CD14-positive monocyte (primary cell): ENCODE measurements around the gene CDH9. TPM values are rescaled to one million over a fixed set of nuclear protein-coding genes. Genes with fewer than 3 reads are reported as not detected.

Experiments used
- DNase-seq, 3 donors: peaks; one replicate each; pipeline ENCODE4 v3.0.0-alpha.2; 2011 to 2022
- H2AFZ ChIP-seq: 2 replicates; pipeline ENCODE4 v1.6.0; 2012; ENCODE audit warnings: mild to moderate bottlenecking, low read depth, low read length, inconsistent platforms; ENCODE audit not compliant: insufficient read depth, poor library complexity, severe bottlenecking
- H3K27ac ChIP-seq, 2 donors: 1 replicate in 1 of 2; 2 replicates in 1 of 2; pipeline ENCODE4 v1.5.1; 2012 to 2013; ENCODE audit warnings: low read length in 2 of 2, control low read depth in 1 of 2, inconsistent platforms in 1 of 2, low read depth in 1 of 2, mild to moderate bottlenecking in 1 of 2
- H3K27me3 ChIP-seq, 2 donors: one replicate each; pipeline versions ENCODE4 v1.6.0 to v1.6.1; 2011 to 2013; ENCODE audit warnings: low read length in 2 of 2; ENCODE audit not compliant: control insufficient read depth in 2 of 2, insufficient read depth in 2 of 2
- H3K36me3 ChIP-seq, 2 donors: replicated peaks in 1 of 2; 1 replicate in 1 of 2; 2 replicates in 1 of 2; pipeline versions ENCODE4 v1.5.1 to v1.6.1; 2012 to 2013; ENCODE audit warnings: low read length in 2 of 2, control low read depth in 1 of 2, inconsistent platforms in 1 of 2, mild to moderate bottlenecking in 1 of 2; ENCODE audit not compliant: insufficient read depth in 2 of 2, control insufficient read depth in 1 of 2
- H3K4me1 ChIP-seq, 2 donors: 1 replicate in 1 of 2; 2 replicates in 1 of 2; pipeline versions ENCODE4 v1.5.1 to v1.6.1; 2012 to 2013; ENCODE audit warnings: low read length in 2 of 2, control low read depth in 1 of 2, inconsistent platforms in 1 of 2, mild to moderate bottlenecking in 1 of 2, moderate library complexity in 1 of 2; ENCODE audit not compliant: insufficient read depth in 2 of 2, control insufficient read depth in 1 of 2
- H3K4me2 ChIP-seq: replicated peaks from 2 replicates; pipeline ENCODE3; 2012; ENCODE audit warnings: low read length, moderate library complexity, mild to moderate bottlenecking; ENCODE audit not compliant: poor library complexity, severe bottlenecking; ENCODE audit errors: extremely low read depth
- H3K4me3 ChIP-seq, 3 experiments: fragments of 200-600 bp in 1 of 3; sonication (generic) in 1 of 3; replicated peaks in 1 of 3; 1 replicate in 2 of 3; 2 replicates in 1 of 3; pipeline ENCODE4 v1.5.1; 2011 to 2013; ENCODE audit warnings: low read length in 3 of 3, mild to moderate bottlenecking in 3 of 3, control low read depth in 2 of 3, low read depth in 2 of 3, inconsistent platforms in 1 of 3, moderate library complexity in 1 of 3
- H3K79me2 ChIP-seq: 2 replicates; pipeline ENCODE4 v1.6.0; 2012; ENCODE audit warnings: mild to moderate bottlenecking, control low read depth, inconsistent platforms, low read length, moderate library complexity; ENCODE audit not compliant: insufficient read depth
- H3K9ac ChIP-seq: 2 replicates; pipeline ENCODE4 v1.6.0; 2017; ENCODE audit warnings: low read length, mild to moderate bottlenecking; ENCODE audit not compliant: insufficient read depth, poor library complexity, severe bottlenecking
- H3K9me3 ChIP-seq, 2 donors: replicated peaks in 1 of 2; 1 replicate in 1 of 2; 2 replicates in 1 of 2; pipeline versions ENCODE4 v1.5.1 to v1.6.1; 2012 to 2013; ENCODE audit warnings: low read length in 2 of 2, control low read depth in 1 of 2; ENCODE audit not compliant: control insufficient read depth in 1 of 2, insufficient read depth in 1 of 2
- H4K20me1 ChIP-seq: 2 replicates; pipeline ENCODE4 v1.6.0; 2012; ENCODE audit warnings: mild to moderate bottlenecking, low read length, control low read depth, moderate library complexity; ENCODE audit not compliant: insufficient read depth
- H3K27ac Mint-ChIP-seq, 7 donors: one replicate each; pipeline ENCODE4 v1.8.0; 2020; ENCODE audit warnings: mild to moderate bottlenecking in 7 of 7, mixed read lengths in 7 of 7, moderate library complexity in 6 of 7, inconsistent platforms in 2 of 7
- H3K27me3 Mint-ChIP-seq, 3 donors: one replicate each; pipeline ENCODE4 v1.8.0; 2021 to 2022; ENCODE audit warnings: low read depth in 3 of 3, mild to moderate bottlenecking in 3 of 3, mixed read lengths in 3 of 3, moderate library complexity in 3 of 3, inconsistent platforms in 1 of 3
- H3K36me3 Mint-ChIP-seq, 2 donors: one replicate each; pipeline ENCODE4 v1.8.0; 2020; ENCODE audit warnings: mixed read lengths in 2 of 2, inconsistent platforms in 1 of 2, mild to moderate bottlenecking in 1 of 2
- H3K4me1 Mint-ChIP-seq: one replicate; pipeline ENCODE4 v1.8.0; 2020; ENCODE audit warnings: mild to moderate bottlenecking, mixed read lengths
- H3K4me3 Mint-ChIP-seq, 2 donors: one replicate each; pipeline ENCODE4 v1.8.0; 2020; ENCODE audit warnings: mild to moderate bottlenecking in 2 of 2, mixed read lengths in 2 of 2, moderate library complexity in 1 of 2
- H3K9me3 Mint-ChIP-seq, 7 donors: one replicate each; pipeline ENCODE4 v1.8.0; 2020 to 2022; ENCODE audit warnings: mixed read lengths in 7 of 7, mild to moderate bottlenecking in 6 of 7, moderate library complexity in 6 of 7, inconsistent platforms in 2 of 7
- CTCF ChIP-seq: fragments of 200-600 bp; IDR thresholded peaks from one replicate; pipeline ENCODE4 v1.8.0; 2022; ENCODE audit warnings: antibody characterized with exemption, mild to moderate bottlenecking
- WGBS: methylation state at CpG from one replicate; pipeline ENCODE4 v1.1.5; 2013; ENCODE audit warnings: missing lambda C conversion rate; ENCODE audit not compliant: insufficient coverage; 5-methylcytosine and 5-hydroxymethylcytosine counted together
- intact Hi-C, 2 donors: fragments of 100-400 bp; cut with micrococcal nuclease; formaldehyde crosslinking; loops; one replicate each; pipeline versions ENCODE4 v1.15.0 to v1.15.1; 2023
- polyA minus RNA-seq: library from RNA; depleted of rRNA, polyadenylated mRNA; stranded (reverse); fragments of >200 nt; gene quantifications from 2 replicates; pipeline ENCODE4 v1.2.3, GENCODE V29; 2012
- polyA plus RNA-seq, 3 donors: library from polyadenylated mRNA; depleted of rRNA in 1 of 3; unstranded in 2 of 3; stranded (reverse) in 1 of 3; fragments of 300-500 nt in 2 of 3; fragments of >200 nt in 1 of 3; fragmentation: Illumina TruSeq in 2 of 3; gene quantifications; 1 replicate in 2 of 3; 2 replicates in 1 of 3; pipeline ENCODE4 v1.2.3, GENCODE V29; 2012 to 2021
- total RNA-seq, 12 experiments: library from RNA in 1 of 12; stranded (reverse) in 1 of 12; fragments of 120-200 nt in 1 of 12; gene quantifications; one replicate each; pipeline ENCODE4 v1.2.4 and lab custom pipeline; 2013 to 2026; ENCODE audit warnings: mixed read lengths in 6 of 12, inconsistent platforms in 1 of 12

The CDH9 gene
- not detected for total RNA-seq (2013)
- not detected for polyA plus RNA-seq
- not detected in 2 replicates for polyA minus RNA-seq
- total RNA-seq (lab: John Stamatoyannopoulos, UW), result 0 to 1.4 (median 0) reads per million in 11 experiments

GRCh38 chr5:27038476-27038875 lies at the start of gene CDH9:
CDH9 (minus strand) TSS chr5:27038586; CDS start chr5:26988333, 50,253 bp downstream.
- Histone ChIP-seq H3K79me2 (no peaks in the 10 kb centered on the region), H3K4me2 (no peak within 1 kb of the TSS), H3K27ac (no peak within 1 kb of the TSS), H2AFZ (no peak within 1 kb of the TSS), H3K9me3 (peaks cover 0 to 3% of the 10 kb centered on the region in 2 donors), H3K36me3 (no peaks in the 10 kb centered on the region), H3K4me3 (no peak within 1 kb of the TSS), H3K27me3 (no peaks in the 10 kb centered on the region), H3K4me1 (no peaks in the 10 kb centered on the region), H4K20me1 (no peaks in the 10 kb centered on the region), H3K9ac (no peak within 1 kb of the TSS)
- H3K4me1 Mint-ChIP-seq, result no peaks in the 10 kb centered on the region
- H3K9me3 Mint-ChIP-seq, result peaks cover 0 to 4% (median 0%) of the 10 kb centered on the region in 7 donors
- TF ChIP-seq CTCF, result no peak
- DNase-seq, result no peak
- 94% methylated on average over 7 of the region's 12 CpGs for WGBS
- intact Hi-C loops, result no loop called here
- H3K27me3 Mint-ChIP-seq, result no peaks in the 10 kb centered on the region
- no peak within 1 kb of the TSS for H3K27ac Mint-ChIP-seq
- no peak within 1 kb of the TSS for H3K4me3 Mint-ChIP-seq
- H3K36me3 Mint-ChIP-seq, result no peaks in the 10 kb centered on the region

- Histone ChIP-seq H3K79me2 (no peaks in the 10 kb centered on the region), H3K4me2 (no peak overlapping the region), H3K4me3 (no peak overlapping the region), H3K36me3 (no peaks in the 10 kb centered on the region), H4K20me1 (no peaks in the 10 kb centered on the region), H3K4me1 (no peaks in the 10 kb centered on the region), H3K27me3 (no peaks in the 10 kb centered on the region), H3K27ac (no peak overlapping the region), H3K9ac (no peak overlapping the region), H3K9me3 (peaks cover 0 to 2% of the 10 kb centered on the region in 2 donors), H2AFZ (no peak overlapping the region)
- peaks cover 0 to 4% (median 0%) of the 10 kb centered on the region in 7 donors for H3K9me3 Mint-ChIP-seq
- no peak for TF ChIP-seq CTCF
- no peak overlapping the region for H3K4me3 Mint-ChIP-seq
- H3K4me1 Mint-ChIP-seq, result no peaks in the 10 kb centered on the region
- no peaks in the 10 kb centered on the region for H3K36me3 Mint-ChIP-seq
- H3K27me3 Mint-ChIP-seq, result no peaks in the 10 kb centered on the region
- intact Hi-C loops, result no loop called here
- no peak for DNase-seq
- H3K27ac Mint-ChIP-seq, result no peak overlapping the region
- no CpG with 5 or more reads among the region's 2 CpGs for WGBS
Measured at GRCh38 chr5:27087747-27088146, 49.4 kb upstream of the CDH9 start.
